ENCODE data around the gene MRTFA. TPM values are rescaled to one million over a fixed set of nuclear protein-coding genes. Genes with fewer than 3 reads are reported as not detected.
"Not testable (repeated sequence)": the region's sequence is repeated elsewhere in the genome, so short reads cannot be mapped to it uniquely, and the experiment has no call there.

The MRTFA gene
- total RNA-seq, 1 donor from 2014 or later = 24.9 TPM

DNA sequence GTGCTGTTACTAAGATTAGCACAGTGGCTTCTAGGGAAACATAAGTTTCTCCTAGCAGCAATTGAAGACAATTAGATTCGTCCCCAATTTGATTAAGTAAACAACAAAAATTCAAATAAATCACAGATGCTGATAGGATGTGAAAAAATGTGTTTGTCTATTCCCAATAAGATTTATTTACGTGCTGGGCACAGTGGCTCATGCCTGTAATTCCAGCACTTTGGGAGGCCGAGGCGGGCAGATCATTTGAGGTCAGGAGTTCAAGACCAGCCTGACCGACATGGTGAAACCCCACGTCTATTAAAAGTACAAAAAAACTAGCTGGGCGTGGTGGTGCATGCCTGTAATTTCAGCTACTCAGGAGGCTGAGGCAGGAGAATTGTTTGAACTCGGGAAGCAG, 128.5 kb downstream of the MRTFA start:
- not testable (repeated sequence) for FAIRE-seq; DNase-seq (ENCODE audit: low spot score in 2 of 2)

DNA sequence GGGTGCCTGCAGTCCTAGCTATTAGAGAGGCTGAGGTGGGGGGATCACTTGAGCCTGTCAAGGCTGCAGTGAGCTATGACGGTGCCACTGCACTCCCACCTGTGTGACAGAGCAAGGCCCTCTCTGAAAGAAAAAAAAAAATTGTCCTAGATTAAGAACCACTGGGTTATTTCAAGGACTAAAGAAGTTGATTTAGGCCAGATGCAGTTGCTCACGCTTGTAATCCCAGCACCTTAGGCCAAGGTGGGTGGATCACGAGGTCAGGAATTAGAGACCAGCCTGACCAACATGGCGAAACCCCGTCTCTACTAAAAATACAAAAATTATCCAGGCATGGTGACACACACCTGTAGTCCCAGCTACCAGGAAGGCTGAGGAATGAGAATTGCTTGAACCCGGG, 129.0 kb downstream of the MRTFA start:
- FAIRE-seq (no peak), DNase-seq (ENCODE audit: low spot score in 2 of 2) (no peak)

DNA sequence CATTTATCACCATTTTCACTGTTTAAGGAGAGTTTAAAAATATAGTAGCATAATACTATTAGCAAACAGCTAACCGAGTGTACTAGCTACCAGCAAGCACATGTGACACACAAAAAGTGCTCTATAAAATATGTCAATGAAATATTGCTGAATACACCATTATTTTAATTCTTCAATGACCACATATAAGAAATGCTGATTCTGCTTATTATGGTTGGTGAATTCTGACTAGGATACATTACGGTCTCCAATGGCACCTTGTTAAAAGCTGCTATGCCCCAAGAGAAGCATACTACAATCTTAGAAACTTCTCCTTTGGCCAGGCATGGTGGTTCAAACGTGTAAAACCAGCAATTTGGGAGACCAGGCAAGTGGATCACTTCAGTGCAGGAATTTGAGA, 129.8 kb downstream of the MRTFA start:
- DNase-seq (ENCODE audit: low spot score in 2 of 2) (no peak), FAIRE-seq (no peak)

- no peak for FAIRE-seq
- no peak for DNase-seq (ENCODE audit: low spot score in 2 of 2)
These were observed 132.0 kb downstream of the MRTFA start for GRCh38 chr22:40504285-40505249.

DNA sequence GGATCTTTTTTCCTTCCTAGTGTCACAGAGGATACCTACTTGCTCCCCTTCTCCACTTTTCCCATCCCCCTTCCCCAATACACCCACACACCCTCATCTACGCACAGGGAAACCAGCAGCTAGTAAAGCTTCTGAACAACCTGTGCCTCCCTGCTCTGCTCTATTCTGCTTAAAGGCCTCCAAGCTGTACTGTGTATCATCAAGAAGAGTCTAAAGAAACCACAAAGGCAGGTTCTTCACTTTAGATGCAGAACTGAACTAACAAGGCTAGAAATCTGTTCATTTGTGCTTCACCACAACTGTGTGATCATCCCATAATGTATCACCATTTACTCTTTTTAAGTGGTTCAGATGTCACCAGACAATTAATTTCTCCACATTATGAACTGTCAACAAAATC, 133.6 kb downstream of the MRTFA start:
- DNase-seq (ENCODE audit: low spot score in 2 of 2) (no peak), FAIRE-seq (no peak)

DNA sequence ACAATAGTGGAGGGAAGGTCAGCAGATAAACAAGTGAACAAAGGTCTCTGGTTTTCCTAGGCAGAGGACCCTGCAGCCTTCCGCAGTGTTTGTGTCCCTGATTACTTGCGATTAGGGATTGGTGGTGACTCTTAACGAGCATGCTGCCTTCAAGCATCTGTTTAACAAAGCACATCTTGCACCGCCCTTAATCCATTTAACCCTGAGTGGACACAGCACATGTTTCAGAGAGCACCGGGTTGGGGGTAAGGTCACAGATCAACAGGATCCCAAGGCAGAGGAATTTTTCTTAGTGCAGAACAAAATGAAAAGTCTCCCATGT, 136.1 kb downstream of the MRTFA start:
- FAIRE-seq; DNase-seq (ENCODE audit: low spot score in 2 of 2): not testable (repeated sequence)

GRCh38 chr22:40499209-40499623, 137.3 kb downstream of the MRTFA start:
- FAIRE-seq = no peak
- peak in 1 of 2 donors; percentile 50 for DNase-seq (ENCODE audit: low spot score in 2 of 2)

DNA sequence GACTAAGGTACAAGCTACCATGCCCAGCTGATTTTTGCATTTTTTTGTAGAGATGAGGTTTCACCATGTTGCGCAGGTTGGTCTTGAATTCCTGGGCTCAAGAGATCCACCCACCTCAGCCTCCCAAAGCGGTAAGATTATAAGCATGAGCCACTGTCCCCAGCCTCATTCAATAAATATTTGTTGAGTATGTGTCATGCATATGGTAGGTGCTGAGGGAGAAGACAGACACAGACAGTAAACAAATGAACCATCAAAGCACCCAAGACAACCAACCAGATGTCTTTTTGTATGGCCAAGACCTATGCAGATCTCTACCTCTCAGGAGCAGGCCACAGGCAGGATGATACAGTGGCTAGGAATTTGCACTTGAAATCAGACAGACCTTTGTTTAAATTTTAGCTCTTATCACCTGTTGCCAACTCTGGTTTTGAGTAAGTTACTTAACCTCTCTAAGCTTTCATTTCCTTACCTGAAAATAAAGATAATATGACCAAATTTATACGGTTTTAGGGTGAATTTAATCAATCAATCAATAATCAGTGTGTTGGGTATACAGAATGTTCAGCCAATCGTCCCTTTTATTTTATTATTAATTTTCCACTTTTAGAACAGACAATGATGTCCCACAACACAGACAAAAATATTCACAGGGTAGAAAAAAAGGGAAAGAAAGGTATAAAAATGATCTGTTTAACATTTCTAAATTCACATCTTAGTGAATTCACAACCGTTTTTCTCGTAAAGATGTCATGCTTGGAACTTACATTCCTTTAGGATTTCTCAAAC, 137.9 kb downstream of the MRTFA start:
- DNase-seq (ENCODE audit: low spot score in 2 of 2) = no peak
- no peak for FAIRE-seq

DNA sequence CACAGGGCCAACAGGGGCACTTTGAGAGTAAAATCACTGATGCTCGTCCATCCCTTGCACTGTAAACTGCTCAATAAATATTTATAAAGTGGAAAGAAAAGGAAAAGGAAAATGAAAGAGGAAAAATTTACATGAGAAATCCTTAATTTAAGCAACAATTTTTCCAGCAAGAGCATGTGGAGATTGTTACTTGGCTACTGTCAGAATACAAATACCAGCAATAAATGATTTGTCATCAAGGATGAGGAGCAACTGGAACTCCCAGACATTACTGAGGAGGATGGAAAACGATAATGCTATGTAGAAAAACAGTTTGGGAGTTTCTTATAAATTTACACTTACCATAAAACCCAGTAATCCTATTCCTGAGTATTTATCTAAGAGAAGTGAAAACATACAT, 143.1 kb downstream of the MRTFA start:
- FAIRE-seq (no peak), DNase-seq (ENCODE audit: low spot score in 2 of 2) (no peak)

DNA sequence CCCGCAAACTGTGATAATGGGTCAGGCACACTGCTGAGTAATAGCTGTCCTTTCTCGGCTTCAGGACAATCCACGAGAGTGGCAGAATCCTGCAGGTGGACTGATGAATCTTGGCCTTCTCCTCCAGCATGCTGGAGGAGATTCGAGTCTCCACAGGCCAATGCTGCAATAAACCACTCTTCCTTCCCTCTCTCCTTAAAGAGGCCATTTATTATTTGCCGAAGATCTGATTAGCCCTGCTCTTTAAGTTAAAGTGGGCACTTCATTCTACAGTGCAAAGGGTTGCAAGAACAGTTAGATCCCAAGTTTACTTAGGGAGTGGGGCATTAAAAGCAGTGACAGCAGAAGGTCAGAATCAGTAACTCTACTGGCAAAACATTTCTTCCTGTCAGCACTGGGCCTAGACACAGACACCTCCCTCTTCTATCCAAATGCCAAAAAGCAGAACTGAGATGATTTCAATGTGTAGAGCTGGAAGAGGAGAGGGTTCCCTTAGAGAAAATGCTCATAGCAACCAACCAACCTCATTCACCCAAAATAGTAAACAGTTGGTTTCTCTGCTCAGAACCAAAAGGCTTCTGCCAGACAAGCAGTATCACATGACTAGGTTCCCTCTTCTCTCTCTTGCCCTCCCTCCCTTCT, 144.4 kb downstream of the MRTFA start:
- peak in 1 of 2 donors; percentile 29 for DNase-seq (ENCODE audit: low spot score in 2 of 2)
- FAIRE-seq = no peak

- no peak for FAIRE-seq
- DNase-seq (ENCODE audit: low spot score in 2 of 2) = no peak
These were observed 148.8 kb downstream of the MRTFA start for GRCh38 chr22:40487663-40488249.

DNA sequence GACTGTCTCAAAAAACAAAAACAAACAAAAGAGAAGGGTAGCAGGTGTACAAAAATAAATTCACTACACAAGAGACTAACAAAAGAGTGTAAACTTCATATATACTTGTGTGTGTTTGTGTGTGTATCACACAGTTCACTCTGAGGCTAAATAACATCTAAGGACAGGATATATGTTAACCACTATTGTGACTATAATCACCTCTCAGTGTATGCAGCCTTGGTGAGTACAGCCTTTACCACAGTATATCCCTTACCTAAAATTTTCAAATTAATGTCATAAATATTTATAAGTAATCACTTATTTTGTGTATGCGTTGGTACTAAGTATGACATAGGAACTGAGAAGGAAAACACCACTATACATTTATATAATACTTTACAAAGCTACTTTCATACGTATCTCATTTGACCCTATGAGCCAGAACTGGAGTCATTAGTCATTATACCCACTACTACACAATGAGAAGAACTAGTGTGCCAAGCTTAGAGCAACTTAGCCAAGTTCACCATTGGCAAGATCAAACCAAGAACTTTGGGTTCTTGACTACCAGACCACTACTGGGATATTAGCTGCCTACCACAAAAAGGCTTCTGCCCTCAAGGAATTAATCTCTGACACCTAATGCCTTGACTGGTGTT, 149.4 kb downstream of the MRTFA start:
- FAIRE-seq (no peak), DNase-seq (ENCODE audit: low spot score in 2 of 2) (no peak)

DNA sequence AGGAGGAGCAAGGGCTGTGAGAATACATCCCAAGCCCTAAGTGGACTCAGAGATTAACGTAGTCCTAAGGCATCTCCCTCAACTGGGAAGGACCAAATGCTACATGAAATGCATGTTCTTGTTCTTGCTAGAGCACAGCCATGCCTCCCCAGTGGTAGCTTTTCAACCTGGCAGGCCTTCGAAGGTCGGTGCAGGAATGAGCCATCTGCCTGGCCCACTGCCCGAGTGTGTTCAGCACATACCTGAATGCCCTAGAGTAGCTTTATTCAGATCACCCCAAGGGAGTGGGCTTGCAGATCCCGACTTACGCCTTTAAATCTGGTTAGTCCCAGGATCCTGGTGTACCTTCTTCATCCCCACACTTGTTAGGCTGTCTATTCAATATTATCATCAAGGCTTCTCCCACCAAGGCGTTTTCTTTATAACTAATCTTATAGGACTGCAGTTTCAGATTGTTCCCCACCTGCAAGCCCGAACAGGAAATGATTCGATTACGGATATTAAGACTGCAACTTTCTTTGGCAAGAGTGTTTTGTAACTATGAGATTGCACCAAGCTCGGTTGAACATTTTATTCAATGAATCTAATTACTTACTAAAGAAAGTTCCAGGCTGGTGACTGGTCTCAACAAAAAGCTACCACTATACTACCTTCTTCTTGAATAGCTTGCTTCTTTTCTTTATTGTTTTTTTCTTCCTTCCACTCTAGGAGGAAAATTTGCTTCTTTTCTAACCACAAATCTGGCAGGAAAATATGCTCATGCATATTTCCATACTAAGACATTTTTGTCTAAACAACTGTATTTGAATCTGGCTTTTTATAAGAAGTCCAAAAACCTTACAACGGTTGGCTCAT, 150.5 kb downstream of the MRTFA start:
- DNase-seq (ENCODE audit: low spot score in 2 of 2) (no peak), FAIRE-seq (no peak)

- no peak for DNase-seq (ENCODE audit: low spot score in 2 of 2)
- no peak for FAIRE-seq
These were observed 151.4 kb downstream of the MRTFA start for GRCh38 chr22:40484906-40485669.

DNA sequence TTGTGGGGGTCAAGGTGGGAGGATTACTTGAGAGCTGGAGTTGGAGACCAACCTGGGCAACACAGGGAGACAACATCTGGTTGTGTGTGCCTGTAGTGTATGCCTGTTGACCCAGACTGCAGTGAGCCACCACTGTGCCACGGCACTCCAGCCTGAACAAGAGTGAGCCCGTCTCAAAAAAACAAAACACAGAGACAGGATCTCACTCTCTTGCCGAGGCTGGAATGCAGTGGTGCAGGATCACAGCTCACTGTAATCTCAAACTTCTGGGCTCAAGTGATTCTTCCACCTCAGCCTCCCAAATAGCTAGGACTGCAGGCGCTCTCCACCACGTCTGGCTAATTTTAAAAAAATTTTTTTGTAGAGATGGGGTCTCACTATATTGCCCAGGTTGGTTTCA, 153.6 kb downstream of the MRTFA start:
- FAIRE-seq (no peak), DNase-seq (ENCODE audit: low spot score in 2 of 2) (no peak)

- DNase-seq (ENCODE audit: low spot score in 2 of 2) (no peak), FAIRE-seq (no peak)
These were observed 154.1 kb downstream of the MRTFA start for GRCh38 chr22:40482391-40482790.

DNA sequence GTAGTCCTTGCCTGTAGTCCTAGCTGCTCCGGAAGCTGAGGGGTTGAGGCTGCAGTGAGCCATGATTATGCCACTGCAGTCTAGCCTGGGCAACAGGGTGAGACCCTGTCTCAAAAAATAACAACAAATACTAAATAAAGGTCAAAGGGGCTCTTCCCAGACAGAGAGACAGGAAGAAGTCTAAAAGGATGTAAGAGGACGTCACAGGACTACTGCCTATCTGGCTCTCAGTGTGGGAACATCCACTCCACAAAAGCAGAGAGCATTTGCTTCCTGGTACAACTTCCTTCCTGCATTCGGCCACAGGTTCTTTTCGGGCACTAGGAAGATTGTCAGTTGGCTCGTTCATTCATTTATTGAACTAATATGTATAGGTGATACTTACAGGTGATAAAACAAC, 155.5 kb downstream of the MRTFA start:
- no peak for FAIRE-seq
- no peak for DNase-seq (ENCODE audit: low spot score in 2 of 2)

DNA sequence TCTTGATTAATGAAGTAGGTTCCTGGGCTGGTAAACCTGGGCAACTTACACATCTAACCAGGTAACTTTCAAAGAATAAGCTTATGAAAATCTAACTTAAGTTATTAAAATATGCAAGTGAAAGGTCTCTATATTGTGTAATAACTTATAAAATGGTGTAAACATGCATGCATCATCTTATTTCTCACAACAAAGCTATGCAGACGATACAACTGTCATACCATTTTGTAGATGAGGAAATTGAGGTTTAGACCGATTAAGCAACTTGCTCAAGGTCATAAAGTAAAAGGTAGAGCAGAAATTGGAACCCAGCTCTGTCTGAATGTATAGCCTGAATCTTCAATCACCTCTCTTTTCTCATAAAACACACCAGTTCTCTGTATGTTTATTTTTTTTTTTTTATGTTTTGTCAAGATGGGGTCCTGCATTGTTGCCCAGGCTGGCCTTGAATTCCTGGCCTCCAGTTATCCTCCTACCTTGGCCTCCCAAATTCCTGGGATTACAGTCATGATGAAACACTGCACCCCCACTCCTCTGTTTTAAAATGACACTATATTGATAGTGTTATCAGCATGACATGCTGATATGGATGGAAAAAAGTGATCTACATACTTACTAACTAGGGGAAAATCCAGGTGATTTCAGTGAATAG, 156.5 kb downstream of the MRTFA start:
- DNase-seq (ENCODE audit: low spot score in 2 of 2) = no peak
- no peak for FAIRE-seq

Measured in frontal cortex (tissue), 4 donors.